GM12873 (cell line): Measurements from ENCODE around the gene SLC7A1.

Experiments used
- CTCF ChIP-seq: IDR thresholded peaks from 2 replicates; pipeline ENCODE4 v1.5.1; 2012; ENCODE audit warnings: low read depth, mild to moderate bottlenecking, moderate library complexity, low read length, control low read depth; ENCODE audit not compliant: insufficient read depth; ENCODE audit errors: missing control alignments

Gene SLC7A1

GRCh38 chr13:29594303-29594709 lies 1.2 kb downstream of the SLC7A1 start:
- TF ChIP-seq CTCF: no peak

GRCh38 chr13:29593605-29594297 lies 1.7 kb downstream of the SLC7A1 start:
- no peak for TF ChIP-seq CTCF

GRCh38 chr13:29591310-29591709 lies 4.2 kb downstream of the SLC7A1 start:
- no peak for TF ChIP-seq CTCF

- TF ChIP-seq CTCF: peak; percentile 15
Observed at GRCh38 chr13:29589967-29590366, 5.5 kb downstream of the SLC7A1 start.

- TF ChIP-seq CTCF: no peak
Observed at GRCh38 chr13:29589234-29589633, 6.3 kb downstream of the SLC7A1 start.

GRCh38 chr13:29587645-29588044 lies 7.8 kb downstream of the SLC7A1 start:
- no peak for TF ChIP-seq CTCF

GRCh38 chr13:29583073-29583785 lies 12.3 kb downstream of the SLC7A1 start:
- TF ChIP-seq CTCF: no peak
